COR-L47 (cell line): ENCODE results near the gene CDA.
A peak's percentile ranks its signal among the peaks of the same experiment; 100 is the strongest.

Experiments used
- DNase-seq: peaks from one replicate; lab custom pipeline; 2025; lab: John Stamatoyannopoulos, UW

CDA gene

DNA sequence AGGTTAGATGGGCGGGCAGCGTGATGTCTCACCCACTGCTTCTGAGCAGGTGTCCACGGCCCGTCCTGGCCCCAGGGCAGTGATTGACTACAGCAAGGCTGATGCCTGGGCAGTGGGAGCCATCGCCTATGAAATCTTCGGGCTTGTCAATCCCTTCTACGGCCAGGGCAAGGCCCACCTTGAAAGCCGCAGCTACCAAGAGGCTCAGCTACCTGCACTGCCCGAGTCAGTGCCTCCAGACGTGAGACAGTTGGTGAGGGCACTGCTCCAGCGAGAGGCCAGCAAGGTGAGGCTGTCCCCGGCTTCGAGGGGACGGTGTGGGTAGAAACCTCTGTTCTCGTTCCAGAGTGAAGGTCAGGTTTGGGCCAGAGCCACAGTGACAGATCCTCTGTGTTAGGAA, 60.0 kb downstream of the CDA start:
- DNase-seq, result no peak

DNA sequence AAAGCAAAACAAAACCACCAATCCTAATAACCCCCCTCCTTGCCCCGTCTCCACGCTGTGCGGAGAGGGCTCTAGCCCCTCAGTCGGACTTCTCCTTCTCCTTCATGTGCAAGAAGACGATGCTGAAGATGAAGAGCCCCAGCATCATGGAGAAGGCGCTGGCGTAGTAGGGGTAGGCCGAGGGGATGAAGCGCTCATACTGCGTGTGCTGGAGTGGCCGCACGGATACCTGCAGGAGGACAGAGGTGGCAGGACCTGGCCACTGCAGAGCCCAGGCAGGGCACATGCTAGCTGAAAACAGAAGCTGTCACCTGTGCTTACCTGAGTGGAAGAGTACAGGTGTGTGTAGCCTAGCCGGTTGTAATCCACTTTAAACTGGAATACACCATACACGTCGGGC, 63.4 kb downstream of the CDA start:
- no peak for DNase-seq

DNA sequence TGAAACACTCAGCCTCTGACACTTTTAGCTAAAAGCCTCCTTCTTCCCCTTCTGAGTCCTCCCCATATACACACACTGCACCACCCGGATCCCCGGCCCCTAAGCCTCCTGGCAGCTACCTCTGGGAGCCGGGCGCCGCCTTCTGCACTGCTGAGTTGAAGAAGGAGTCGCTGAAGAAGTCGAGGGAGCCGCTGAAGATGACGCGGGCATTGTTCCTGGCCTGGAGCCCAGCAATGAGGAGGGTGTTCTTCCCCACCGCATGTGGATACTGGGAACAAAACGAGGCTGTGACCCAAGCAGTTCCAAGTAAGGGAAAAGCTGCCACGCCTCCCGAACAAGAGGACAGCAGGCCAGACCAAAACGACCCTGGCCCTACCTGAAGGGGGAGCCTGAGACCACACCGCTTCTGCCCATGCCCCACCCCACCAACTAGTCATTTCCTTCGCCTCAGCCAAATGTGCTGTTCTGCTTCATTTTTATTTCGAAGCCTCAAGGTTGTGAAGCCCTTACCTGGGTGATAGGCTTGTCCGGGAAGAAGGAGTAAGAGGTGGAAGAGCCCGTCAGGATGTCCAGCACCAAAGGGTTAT, 65.3 kb downstream of the CDA start:
- DNase-seq, result no peak

DNA sequence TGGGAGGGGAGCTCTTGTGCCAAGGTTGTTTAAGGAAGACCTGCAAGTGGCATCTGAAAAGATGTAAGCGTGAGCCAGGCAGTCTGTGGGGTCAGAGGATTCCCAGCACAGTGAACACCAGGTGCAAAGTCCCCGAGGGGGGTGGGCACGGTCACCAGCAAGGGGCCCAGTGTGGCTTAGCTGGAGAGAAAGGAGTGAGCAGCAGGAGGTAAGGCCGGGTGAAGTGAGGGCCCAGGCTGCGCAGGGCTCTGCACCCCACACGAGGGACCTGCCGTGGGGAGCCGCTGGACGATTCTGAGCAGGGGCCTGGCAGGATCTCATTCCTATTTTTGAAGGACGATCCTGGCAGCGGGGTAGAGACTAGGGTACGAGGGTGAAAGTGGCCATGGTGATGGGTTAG, 68.1 kb downstream of the CDA start:
- no peak for DNase-seq

DNA sequence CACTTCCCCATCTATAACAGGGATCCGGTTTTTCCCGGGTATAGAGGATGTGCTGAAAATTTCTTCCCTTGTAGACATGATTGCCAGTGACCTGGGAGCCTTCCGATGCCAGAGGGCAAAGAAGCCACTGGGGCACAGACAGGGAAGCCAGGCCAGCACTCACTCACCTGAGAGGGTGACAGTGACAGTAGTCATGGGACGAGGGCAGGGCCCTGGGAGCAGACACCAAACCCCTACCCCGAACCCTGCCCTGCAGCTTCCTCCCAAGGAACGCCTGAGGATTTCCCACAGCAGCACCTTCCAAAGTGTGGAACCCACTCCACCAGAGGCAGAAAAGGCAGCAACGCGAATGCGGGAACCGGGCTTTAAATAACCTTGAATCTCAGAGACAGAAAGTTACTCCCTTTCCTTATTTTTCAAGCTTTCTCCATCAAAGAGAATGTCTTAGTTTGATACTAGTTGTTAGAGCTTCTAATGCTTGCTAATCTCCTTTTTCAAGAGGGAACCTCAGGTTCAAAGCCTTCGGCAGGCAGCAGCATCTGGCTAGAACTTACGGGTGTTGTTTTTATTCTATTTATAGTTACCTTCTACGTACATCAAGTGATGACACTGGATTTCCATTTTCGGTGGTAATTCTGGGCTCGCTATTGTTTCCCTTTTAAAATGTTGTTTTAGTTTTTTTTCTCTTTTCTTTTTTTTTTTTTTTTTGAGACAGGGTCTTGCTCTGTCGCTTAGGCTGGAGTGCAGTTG, 69.4 kb downstream of the CDA start:
- no peak for DNase-seq

DNA sequence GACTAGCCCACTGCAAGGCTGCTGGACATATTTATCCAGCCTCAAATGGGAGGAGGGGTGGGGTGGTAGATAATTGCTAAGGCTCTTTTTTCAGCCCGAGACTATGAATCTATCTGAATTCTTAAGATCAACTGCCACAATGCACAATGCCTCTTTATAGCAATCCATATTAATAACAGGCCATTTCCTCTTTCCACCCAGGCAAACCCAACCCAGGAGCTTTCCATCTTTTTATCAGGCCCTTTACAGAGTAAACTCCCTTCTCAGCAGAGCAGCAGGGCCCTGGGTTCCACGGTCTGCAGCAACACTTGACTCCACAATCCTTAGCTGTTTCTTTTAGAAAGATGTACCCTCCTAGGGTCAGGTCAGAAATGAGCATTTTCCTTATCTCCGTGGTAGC, 71.5 kb downstream of the CDA start:
- no peak for DNase-seq

DNA sequence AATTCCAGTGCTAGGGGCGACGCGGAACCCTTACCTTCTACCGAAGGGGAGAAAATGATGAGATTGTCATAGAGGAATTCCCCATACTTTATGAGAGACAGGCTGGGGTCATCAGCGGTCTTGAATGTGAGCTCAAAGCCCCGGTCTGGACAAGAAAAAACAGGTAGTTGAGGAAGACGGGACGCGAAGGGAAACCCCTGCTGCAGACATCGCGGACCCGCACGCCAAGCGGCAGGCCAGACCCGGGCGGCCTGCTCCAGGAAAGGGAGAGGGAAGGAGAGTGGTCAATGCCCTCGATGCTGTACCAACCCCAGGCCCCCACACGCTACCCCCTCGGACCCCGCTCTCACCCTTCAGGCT, 71.9 kb downstream of the CDA start:
- DNase-seq, result no peak

DNA sequence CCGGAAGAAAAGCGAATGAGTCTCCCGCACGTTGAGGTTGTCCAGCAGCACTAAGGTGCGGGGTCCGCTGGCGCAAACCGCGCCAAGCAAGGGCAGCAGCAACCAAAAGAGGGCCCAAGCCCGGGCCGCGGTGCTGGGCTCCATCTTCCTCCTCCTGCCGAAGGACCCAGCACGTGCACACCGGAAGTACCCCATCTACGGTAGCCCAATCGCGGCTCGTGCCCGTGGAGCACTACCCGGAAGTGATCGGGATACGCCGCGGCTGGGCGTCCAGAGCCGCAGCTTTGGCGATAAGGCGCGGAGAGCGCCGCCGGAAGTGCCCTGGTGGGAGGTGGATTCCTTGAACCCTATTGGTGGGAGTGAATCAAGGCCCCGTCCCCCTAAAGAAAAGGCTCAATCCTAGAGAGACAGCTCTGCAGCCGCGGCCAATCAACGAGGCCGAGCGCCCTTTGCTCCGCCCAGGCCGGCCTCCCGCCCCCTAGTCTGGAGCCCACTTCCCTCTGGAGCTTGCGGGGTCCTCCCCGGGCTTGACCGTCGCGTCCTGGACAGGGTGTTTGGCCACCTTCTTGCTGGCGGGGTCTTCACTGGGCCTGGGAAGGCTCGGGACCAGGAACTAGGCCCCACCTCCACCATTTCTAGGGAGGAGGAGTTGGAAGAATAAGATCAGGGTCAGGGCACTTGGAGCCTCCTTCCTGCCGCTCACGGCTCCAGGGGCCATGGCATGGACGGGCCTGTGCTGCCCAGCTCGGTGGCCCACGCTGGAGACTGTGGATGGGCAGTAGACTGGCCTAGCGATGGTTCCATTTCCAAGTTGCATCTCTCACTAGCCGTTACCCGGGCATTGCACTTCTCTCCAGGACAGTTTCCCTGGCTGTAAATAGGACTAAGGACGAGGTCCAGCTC, 72.6 kb downstream of the CDA start, which contains the start of gene DDOST:
TSS of gene DDOST (minus strand) at position 163 of the 903 bp plus-strand sequence. CDS start at position 144, 19 bp downstream.
- DNase-seq, result peak; percentile 99

DNA sequence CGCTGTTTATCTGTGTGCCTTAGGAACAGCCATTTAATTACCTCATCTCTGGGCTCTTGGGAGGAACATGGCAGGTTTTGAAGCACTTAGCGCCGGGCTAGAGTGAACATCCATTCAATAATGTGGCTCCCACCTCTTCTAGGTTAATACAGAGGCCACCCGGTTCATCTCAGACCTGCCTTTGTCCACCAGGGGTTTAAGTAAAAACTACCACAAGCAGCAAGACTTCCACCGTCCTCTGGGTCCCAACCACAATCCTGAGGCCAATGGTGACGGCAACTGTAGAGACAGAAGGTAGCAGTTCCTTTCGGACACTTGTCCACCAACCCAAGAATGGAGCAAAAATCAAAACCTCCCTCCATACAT, 73.2 kb downstream of the CDA start:
- no peak for DNase-seq

DNA sequence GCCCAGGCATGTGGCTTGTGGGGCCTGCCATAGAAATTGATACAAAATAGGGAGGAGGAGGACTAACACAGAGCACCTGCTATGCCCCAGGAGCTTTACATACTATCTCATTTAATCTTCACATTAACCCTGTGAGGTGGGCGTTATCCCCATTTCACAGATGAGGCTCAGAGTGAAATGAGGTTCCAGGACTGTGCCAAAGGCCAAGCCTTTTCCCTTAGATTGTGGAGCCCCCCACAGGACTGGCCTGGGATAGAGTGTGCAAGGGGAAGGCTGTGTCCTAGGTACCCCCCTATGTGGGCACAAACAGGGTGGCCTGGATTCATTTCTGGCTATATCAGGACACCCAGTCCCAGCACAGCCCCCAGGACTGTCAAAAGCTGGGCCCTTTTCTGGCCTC, 74.5 kb downstream of the CDA start:
- DNase-seq, result no peak

DNA sequence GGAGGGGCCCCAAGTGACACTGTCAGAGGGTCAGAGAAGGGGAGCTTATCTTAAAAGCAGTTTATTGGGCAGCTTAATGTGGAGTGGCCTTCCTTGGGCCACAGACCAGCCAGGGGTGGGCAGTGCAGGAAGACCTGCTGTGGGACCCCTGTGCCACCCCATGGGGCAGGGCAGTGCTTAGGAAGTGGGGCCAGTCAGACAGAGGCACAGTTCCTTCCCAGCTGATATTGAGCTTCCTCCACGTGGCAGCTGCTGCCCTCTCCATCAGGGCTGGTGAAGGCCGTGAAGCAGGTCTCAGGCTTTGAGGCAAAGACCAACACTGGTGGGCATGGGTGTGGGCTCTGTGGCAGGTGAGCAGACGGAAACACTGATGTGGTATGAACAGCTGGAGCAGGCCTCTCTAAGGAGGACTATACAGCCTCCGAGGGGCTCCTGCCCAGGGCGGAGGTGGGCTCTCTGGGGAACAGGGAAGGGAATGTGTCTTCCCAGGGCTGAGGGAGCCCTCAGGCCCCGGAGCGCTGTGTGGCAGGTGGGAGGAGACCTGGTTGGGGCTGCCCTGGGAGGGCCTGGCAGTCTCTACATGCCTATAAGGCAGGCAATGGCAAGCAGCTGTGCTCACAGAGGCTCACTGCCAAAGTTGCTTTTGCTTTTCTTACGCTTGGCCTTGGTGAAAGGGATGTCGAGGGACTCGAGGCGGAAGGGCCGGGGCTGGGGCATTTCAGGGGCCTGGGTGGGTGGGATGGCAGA, 75.2 kb downstream of the CDA start:
- no peak for DNase-seq

DNA sequence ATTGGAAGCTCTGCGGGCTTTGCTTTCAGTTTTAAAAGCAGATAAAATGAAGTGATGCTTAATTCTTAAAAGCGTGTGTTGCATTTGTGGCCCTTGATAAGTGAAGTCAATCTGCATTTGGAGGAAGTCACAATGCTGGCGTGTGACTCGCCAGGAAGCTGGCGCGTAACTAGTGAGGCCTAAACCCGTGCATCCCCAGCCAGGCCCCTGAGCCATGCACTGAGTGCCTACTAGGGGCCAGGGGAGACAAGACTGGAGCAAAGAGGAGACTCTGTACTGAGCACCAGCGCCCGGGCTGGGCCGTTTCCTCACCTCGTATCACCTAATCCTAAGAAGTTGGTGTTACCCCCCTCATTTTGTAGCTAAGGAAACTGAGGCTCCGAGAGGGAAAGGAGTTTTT, 76.8 kb downstream of the CDA start:
- DNase-seq, result no peak

DNA sequence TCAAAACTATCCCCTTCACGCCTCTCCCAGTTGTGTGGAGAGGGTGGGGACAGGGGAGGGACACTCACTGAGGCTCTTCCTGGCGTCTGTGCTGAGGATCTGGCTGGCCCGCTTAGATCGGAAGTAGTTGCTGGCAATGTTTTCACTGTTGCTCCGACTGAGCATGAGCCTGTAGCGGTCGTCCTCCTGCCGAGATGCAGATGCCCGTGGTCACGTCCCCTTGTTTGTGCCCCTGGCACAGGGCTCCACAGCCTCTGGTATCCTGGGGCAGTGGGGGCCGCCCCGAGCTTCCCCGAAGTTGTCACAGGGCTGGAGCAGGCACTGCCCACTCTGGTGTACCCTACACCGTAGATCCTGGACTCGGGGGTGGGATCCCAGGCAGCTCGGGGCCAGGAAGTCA, 77.2 kb downstream of the CDA start:
- no peak for DNase-seq

DNA sequence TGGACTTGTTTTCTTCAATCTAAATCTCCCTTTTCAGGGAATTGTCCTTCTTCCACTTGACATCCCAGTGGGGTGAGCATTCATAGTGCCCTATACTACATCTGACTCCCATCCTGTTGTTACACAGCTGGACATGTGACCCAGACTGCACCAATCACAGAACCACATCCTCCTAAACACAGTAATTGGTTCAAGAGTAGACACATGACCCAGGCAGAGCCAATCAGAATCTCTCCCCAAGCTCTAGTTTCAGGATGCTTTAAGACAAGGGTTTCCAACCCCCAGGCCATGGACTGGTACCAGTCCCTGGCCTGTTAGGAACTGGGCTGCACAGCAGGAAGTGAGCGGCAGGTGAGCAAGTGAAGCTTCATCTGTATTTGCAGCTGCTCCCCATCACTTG, 77.9 kb downstream of the CDA start:
- no peak for DNase-seq
